Endothelial cell of umbilical vein (primary cell): ENCODE measurements around the gene EN2.

Source experiments
- CTCF ChIP-seq, 2 donors: IDR thresholded peaks; 1 replicate in 1 of 2; 2 replicates in 1 of 2; pipeline ENCODE4 v1.5.1; 2011; ENCODE audit warnings: low read length in 2 of 2, mild to moderate bottlenecking in 2 of 2, moderate library complexity in 2 of 2, control low read depth in 1 of 2, inconsistent platforms in 1 of 2, low read depth in 1 of 2; ENCODE audit not compliant: insufficient read depth in 1 of 2; ENCODE audit errors: extremely low read depth in 1 of 2
- EZH2 ChIP-seq: IDR thresholded peaks from 2 replicates; pipeline ENCODE4 v1.6.1; 2012; ENCODE audit warnings: borderline replicate concordance, low read depth, mild to moderate bottlenecking, moderate library complexity, low read length, inconsistent platforms; ENCODE audit not compliant: severe bottlenecking
- JUN ChIP-seq: IDR thresholded peaks from 2 replicates; pipeline ENCODE4 v1.6.1; 2011; ENCODE audit warnings: borderline replicate concordance, low read depth; ENCODE audit not compliant: insufficient read length, insufficient read depth
- MAX ChIP-seq: IDR thresholded peaks from 2 replicates; pipeline ENCODE4 v1.6.1; 2011; ENCODE audit not compliant: insufficient read depth, insufficient read length
- POLR2A ChIP-seq: IDR thresholded peaks from 2 replicates; pipeline ENCODE4 v1.6.1; 2012; ENCODE audit warnings: low read depth, mild to moderate bottlenecking, control low read depth, low read length
- POLR2AphosphoS5 ChIP-seq: IDR thresholded peaks from 2 replicates; pipeline ENCODE4 v1.6.1; 2012; ENCODE audit warnings: low read depth, mild to moderate bottlenecking, control low read depth, low read length, moderate library complexity; ENCODE audit not compliant: insufficient read depth

GRCh38 chr7:155466142-155466813 is 8.3 kb downstream of the EN2 start:
- TF ChIP-seq MAX (no peak), CTCF (IDR thresholded peaks at IDR 0.05; ENCODE audit: extremely low read depth in 1 of 2, insufficient read depth in 1 of 2, low read depth in 1 of 2, low read length in 2 of 2) (no peak), EZH2 (no peak), POLR2AphosphoS5 (no peak), JUN (no peak), POLR2A (no peak)
